Amniotic epithelial cell (primary cell): ENCODE results near the gene PRSS38.

ENCODE experiments used
- DNase-seq: peaks from one replicate; pipeline ENCODE4 v3.0.0-alpha.2; 2010; ENCODE audit warnings: low read depth

Gene PRSS38

DNA sequence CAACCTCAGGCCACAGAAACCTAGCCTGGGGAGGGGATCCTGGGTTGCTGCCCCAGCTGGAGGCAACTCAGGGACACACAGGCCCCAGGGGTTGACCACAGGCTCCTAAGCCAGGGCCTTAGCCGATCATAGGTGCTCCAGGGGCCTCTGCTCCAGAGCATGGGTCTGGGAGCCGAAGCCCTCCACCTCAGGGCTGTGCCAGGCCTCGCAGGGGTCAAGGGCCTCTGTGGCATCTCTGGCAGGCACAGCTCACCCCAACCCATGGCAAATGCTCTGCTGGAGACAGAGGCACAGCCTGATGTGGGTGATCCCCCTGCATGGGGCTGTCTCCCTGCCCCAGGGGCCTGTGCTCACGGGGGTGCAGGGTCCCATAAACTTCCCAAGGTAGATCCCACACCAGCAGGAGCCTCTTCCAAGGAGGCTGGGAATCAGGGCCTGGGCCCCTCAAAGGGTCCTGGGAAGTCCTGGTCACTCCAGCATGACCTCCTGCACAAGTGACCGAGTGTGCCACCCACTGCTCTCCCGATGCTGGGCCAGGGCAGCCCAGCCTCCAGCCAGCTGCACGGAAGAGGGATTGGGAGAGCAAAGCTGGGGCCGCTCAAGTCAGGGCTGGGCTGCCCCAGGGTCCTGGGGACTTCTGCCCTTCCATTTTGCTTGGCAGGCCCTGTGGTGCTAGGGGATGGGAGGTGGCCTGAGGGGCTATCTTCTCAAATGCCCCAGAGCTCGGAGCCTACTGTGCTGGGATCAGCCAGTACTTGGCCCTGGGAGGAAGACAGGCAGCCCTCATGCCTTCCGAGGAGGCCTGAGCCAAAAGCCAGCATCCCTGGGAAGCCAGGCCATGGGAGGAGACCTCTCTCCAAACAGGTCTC is 22.2 kb upstream of the PRSS38 start:
- DNase-seq = no peak

DNA sequence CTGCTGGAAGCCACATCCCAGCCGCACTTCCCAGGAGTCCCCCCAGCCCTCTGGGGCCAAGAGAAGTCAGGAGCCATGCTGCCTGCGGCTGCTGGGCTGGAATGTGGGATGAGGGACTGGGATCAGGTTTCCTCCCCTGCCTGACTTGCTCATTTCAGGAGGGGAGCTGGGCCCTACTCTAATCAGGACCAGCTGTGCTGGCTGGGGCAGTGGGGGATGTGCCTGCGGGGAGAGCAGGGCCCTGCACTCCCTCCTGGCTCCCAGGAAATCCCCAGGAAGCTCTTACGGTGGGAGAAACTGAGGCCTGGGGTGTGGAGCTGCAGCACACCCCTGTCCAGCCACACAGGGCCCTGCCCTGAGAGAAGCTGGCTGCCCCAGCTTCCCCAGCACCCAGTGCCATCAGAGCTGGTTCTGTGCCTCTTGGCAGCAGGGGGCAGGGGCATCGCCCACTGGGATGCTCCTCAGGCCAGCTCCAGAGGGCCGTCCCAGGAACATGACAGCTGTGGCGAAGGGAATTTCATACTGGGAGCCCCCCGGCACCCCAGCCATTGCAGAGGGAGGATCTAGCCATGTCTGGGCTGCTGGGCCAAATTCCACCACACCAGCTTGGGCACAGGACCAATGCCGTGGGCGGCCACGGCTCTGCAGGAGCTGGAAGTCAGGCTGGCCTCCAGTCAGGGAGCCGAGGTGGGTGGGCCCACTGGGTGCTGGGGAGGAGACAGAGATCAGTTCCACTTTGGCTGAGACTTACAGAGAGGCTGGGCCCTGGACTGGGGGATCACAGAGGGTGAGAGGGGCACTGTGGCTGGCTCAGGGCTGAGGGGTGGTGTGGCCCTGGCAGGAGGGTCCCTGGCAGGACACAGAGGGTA is 21.3 kb upstream of the PRSS38 start:
- peak; percentile 21 for DNase-seq

GRCh38 chr1:227794817-227795192 is 20.7 kb upstream of the PRSS38 start:
- DNase-seq = no peak

GRCh38 chr1:227795732-227796131 is 19.7 kb upstream of the PRSS38 start:
- no peak for DNase-seq

DNA sequence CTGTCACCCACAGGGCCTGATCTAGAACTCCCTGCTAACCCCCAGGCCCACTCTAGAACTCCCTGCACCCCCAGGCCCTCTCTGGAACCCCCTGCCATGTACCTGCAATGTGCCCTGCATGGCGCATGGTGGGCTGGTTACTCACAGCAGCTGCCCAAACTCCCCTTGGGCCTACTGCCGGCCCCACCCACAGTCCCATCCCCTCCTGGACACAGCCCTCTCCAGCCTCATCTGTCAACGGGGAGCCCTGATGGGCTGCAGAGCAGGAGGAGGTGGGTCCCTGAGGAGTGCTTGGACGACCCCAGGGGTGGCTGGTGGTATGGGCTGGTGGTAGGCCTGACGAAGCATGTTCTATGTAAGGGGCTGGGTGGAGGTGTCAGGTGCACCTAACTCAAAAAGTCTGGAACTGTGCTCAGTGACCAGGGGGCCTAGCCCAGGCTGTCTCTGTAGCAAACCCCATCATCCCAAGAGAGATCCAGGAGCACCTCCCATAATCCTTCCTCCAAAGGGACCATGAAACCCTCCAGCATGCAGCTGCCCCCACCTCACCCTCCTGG is 19.0 kb upstream of the PRSS38 start:
- no peak for DNase-seq

DNA sequence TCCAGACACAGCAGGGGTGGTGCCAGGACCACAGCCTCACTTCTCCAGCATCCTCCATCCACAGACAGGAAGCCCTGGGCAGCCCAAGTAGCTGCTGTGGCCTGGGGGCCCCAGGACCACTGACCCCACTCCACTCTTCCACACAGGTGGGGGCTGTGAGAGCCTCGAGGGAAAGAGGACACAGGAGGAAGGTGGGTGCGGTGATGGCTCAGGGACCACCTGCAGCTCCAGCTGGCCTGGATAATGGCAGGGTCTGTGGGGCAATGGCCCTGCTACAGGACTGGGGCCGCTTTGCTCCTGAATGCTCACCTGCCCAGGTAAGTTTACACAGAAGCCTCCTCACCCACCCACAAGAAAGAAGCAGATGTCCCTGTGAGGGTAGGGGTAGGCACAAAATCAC is 18.3 kb upstream of the PRSS38 start:
- no peak for DNase-seq

DNA sequence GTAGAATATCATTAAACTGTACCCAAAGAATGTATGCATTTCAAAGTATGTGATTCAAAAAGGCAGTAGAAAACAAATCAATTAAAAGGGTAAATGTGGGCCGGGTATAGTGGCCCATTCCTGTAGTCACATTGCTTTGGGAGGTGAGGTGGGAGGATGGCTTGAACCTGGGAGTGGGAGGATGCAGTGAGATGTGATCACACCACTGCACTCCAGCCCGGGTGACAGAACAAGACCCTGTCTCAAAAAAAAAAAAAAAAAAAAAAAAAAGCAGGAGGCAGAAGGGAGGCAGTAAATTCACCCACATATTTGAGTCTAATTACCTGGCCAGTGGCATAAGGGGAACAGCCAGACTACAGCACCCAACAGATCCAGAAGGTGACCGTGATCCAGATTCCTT is 17.9 kb upstream of the PRSS38 start:
- DNase-seq = no peak

- DNase-seq = no peak
Observed at GRCh38 chr1:227798078-227798802, 17.2 kb upstream of the PRSS38 start.

DNA sequence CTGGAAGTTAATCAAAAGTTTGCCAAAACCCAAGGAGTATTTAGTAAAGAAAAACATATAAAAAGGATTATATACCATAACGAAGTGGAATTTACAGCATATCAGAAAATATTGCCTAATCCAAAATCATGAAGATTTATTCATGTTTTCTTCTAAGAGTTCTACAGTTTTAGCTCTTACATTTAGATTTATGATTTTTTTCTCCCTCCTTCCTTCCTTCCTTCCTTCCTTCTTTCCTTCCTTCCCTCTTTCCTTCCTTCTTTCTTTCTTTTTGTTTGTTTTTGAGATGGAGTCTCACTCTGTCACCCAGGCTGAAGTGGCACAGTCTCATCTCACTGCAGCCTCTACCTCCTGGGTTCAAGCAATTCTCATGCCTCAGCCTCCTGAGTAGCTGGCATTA is 15.7 kb upstream of the PRSS38 start:
- no peak for DNase-seq

- no peak for DNase-seq
Observed at GRCh38 chr1:227803933-227804332, 11.5 kb upstream of the PRSS38 start.

DNA sequence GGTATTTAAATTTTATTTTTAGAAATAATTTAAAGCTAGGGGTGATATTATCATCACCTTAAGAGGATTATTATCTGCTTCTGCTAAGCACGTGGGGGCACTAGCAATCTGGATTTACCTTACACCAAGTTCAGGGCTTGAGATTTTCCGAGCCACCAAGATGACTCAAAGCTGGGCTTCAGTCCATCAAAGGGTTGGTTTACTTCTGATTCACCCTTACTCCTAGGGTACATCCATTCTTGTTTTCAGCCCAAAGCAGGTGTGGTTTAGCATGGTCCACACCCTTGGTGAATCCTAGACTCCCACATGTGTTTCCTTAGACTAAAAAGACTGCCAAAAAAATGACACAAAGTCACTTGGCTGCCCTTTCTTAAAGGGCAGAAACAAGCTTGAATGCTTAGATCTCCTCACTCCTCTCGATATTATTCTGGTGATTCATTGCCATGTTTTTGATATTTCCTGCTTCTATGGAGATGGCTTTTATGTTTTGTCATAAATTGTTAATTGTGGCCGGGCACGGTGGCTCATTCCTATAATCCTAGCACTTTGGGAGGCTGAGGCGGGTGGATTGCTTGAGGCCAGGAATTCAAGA is 9.8 kb upstream of the PRSS38 start:
- peak; percentile 62 for DNase-seq

- no peak for DNase-seq
Observed at GRCh38 chr1:227808566-227808965, 6.9 kb upstream of the PRSS38 start.

DNA sequence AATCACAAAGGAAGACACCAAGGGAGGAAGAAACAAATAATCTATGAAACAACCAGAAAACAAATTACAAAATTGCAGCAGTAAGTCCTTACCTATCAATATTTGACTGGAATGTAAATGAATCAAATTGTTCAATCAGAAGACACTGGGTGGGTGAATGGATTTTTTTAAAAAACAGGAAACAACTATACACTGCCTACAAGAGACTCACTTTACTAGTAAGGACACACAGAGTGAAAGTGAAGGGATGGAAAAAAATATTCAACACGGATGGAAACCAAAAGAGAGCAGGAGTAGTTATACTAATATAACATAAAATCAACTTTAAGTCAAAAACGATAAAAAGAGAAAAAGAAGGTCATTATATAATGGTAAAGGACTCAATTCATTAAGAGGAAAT is 6.4 kb upstream of the PRSS38 start:
- no peak for DNase-seq

GRCh38 chr1:227813962-227814361 is 1.5 kb upstream of the PRSS38 start:
- no peak for DNase-seq

- no peak for DNase-seq
Observed at GRCh38 chr1:227816750-227817446, 1.4 kb downstream of the PRSS38 start.

GRCh38 chr1:227823537-227823936 is 8.1 kb downstream of the PRSS38 start:
- no peak for DNase-seq

- no peak for DNase-seq
Observed at GRCh38 chr1:227824204-227824603, 8.7 kb downstream of the PRSS38 start.

DNA sequence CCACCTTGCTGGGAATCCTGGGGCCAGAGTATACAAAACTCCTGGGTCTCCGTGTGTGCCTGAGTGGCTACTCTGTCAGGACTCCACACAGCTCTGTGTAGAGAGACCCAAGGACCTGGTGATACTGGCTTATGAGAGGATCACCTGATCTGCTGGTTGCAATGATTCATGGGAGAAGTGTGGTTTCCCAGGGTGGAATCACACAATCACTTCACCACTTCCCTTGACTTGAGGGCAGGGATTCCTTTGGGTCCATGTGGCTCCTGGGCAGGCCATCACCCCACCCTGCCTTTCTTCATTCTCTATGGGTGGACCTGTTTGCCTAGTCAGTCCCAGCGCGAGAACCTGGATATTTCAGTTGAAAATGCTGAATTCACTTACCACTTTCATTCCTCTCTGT is 13.3 kb downstream of the PRSS38 start:
- no peak for DNase-seq

DNA sequence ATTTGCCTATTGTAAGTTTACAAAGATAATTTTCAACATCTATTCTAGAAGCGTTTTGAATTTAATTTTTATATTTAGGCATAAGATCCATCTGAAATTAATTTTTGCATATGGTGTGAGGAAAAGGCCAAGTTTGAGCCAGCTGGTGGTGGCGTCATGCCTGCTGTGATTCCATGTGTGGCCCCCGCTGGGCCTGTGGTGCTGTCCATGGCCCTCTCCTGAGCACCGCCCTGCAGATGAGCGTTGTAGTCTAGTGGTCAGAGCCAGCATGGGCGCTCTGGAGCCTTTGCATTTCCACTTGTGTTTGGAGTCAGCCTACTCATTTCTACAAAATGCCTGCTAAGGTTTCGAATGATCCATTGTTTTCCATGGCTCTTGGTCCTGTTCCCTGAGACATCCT is 22.7 kb downstream of the PRSS38 start:
- no peak for DNase-seq

- DNase-seq = no peak
Observed at GRCh38 chr1:227841096-227841495, 25.6 kb downstream of the PRSS38 start.
